IPS DF 6.9 (cell line): ENCODE measurements around the gene SLC4A1.

ENCODE experiments used
- DNase-seq: peaks from one replicate; pipeline ENCODE4 v3.0.0-alpha.2; 2013; ENCODE audit warnings: low read depth, low spot score
- H3K27ac ChIP-seq: one replicate; pipeline ENCODE4 v1.5.1; 2013; ENCODE audit warnings: low read length, control low read depth
- H3K27me3 ChIP-seq: 2 replicates; pipeline ENCODE4 v1.6.1; 2013; ENCODE audit warnings: mild to moderate bottlenecking, low read length; ENCODE audit not compliant: control insufficient read depth, insufficient read depth
- H3K36me3 ChIP-seq: 2 replicates; pipeline ENCODE4 v1.6.1; 2013; ENCODE audit warnings: low read length; ENCODE audit not compliant: control insufficient read depth, insufficient read depth
- H3K4me1 ChIP-seq: 2 replicates; pipeline ENCODE4 v1.6.1; 2013; ENCODE audit warnings: low read length; ENCODE audit not compliant: control insufficient read depth, insufficient read depth
- H3K4me3 ChIP-seq: 2 replicates; pipeline ENCODE4 v1.5.1; 2013; ENCODE audit warnings: mild to moderate bottlenecking, low read length
- H3K9me3 ChIP-seq: 2 replicates; pipeline ENCODE4 v1.6.1; 2013; ENCODE audit warnings: low read length, inconsistent platforms; ENCODE audit not compliant: control insufficient read depth, insufficient read depth
- WGBS: extraction: QIAGEN DNeasy Blood & Tissue Kit; methylation state at CpG from one replicate; pipeline ENCODE4 v1.1.7; 2013; ENCODE audit warnings: mixed read lengths, missing lambda C conversion rate; ENCODE audit not compliant: insufficient read length, insufficient coverage; 5-methylcytosine and 5-hydroxymethylcytosine counted together

Gene SLC4A1

DNA sequence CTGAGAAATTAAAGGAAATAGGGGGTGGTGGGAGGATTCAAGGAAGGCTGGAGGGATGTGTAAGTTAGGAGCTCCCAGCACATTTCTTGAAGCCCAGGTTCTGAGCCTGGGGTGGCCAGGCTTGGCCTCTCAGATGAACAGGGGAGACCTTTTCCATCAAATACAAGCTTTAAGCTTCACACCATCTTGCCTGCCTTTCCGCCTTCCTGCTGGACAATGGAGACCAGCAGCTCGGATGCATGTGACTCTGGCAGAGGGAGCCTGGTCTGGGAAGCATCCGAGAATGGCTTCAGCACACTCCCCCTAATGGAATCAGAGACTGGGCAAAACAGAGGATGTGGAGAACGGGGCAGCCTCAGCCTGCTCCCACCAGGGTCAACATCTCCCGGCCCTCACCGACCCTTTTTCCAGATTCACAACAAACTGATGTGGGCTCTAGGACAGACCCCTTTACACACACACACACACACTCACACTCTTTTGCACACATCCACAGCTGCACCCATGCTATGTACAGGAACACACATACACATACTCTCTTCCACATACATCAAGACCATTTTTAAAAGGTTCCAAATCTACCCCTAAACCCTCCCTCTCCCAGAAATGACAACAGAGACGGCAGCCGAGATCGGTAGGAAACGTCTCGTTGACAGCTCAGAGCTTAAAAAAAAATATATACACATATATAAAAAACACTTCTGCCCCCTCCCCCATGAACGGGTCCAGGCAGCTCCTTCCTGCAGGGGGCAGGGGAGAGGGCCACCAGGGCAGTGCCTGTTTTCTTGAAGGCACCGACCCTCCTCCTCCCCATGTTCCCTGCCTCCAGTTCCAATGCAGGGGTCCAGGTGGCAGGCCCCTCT, 61.7 kb downstream of the SLC4A1 start:
- DNase-seq: no peak
- Histone ChIP-seq H3K9me3 (no peaks in the 10 kb centered on the region), H3K36me3 (peaks cover 26% of the 10 kb centered on the region), H3K27ac (no peak overlapping the region), H3K4me1 (peaks cover 3% of the 10 kb centered on the region), H3K27me3 (no peaks in the 10 kb centered on the region), H3K4me3 (no peak overlapping the region)
- WGBS: no CpG with 5 or more reads among the region's 13 CpGs

DNA sequence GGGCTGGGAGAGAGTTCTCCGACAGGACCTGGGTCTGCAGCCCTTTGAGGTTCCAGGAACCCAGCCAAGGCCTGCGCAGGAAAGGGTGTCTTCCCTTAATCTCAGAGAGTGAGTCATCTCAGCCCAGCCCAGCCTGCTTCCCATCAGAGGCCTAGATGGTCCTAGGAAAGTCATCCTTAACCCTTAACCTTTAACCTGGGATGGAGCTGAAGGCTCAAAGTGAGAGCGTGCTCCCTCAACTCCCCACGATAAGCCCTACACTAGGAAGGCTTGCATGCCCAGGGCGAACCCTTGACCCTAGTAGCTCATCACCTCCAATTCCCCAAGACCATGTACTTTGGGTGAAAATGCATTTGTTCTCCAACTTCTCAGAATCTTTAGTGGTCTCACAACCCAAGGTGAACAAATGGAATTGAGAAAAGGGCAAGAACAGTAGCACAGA, 63.5 kb downstream of the SLC4A1 start:
- peaks cover 3% of the 10 kb centered on the region; the same call in 1 of the 2 replicates for H3K4me1 ChIP-seq
- no peaks in the 10 kb centered on the region for H3K9me3 ChIP-seq
- DNase-seq: no peak
- no peak overlapping the region for H3K4me3 ChIP-seq
- H3K36me3 ChIP-seq: peaks cover 17% of the 10 kb centered on the region
- no peaks in the 10 kb centered on the region for H3K27me3 ChIP-seq
- H3K27ac ChIP-seq: no peak overlapping the region
- no CpG with 5 or more reads among the region's 5 CpGs for WGBS

DNA sequence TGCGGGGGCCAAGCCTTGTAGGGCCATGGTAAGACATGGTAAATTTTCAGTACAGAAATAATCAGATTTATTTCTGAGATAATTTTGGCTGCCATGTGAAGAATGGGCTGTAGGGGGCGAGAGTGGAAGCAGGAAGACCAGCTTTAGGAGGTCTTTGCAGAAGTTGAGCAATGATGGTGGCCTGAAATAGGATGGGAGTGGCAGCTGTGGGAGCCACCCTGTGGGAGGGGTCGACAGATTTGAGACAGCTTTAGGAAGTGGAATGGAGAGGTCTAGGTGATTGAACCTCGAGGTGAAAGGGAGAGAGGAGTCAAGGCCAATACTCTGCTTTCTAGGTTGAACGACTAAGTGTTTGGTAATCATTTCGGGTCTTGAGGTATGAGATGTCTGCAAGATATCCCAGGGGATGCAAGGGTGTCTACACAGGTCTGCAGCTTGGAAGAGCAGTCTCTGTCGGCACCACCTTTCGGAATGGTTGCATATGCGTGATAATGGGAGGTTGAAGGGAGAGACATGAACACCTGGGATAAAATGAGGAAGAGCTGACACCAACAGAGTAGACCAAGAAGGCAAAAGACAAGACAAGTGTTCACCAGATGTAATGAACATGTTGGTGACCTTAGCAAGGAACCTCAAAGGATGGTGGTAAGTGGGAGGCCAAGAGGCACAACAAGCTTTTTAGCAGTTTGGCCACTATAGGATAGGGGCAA, 64.0 kb downstream of the SLC4A1 start:
- Histone ChIP-seq H3K4me1 (peaks cover 3% of the 10 kb centered on the region; the same call in 1 of the 2 replicates), H3K27me3 (no peaks in the 10 kb centered on the region), H3K27ac (no peak overlapping the region), H3K4me3 (no peak overlapping the region), H3K9me3 (no peaks in the 10 kb centered on the region), H3K36me3 (peaks cover 13% of the 10 kb centered on the region)
- DNase-seq: no peak
- WGBS: no CpG with 5 or more reads among the region's 9 CpGs

DNA sequence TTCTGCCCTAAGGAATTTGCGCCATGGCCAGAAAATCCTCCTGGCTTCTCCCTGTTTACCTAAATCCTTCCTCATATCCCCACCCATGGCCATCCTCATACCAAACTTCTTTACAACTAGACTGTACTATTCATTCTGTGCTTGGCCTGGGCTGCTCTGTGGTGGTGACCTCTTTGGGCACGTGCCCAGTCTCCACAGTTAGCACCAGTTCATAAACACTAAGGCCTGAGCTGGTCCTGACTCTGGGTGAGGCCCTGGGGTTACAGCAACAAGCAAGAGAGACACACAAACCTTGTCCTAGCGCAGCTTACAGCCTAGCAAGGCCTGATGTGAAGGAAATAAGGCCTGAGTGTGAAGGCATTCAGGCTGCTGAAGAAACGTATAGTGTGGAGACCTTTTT, 65.2 kb downstream of the SLC4A1 start:
- H3K27me3 ChIP-seq: no peaks in the 10 kb centered on the region
- WGBS: no CpG with 5 or more reads among the region's 4 CpGs
- H3K4me3 ChIP-seq: no peak overlapping the region
- peaks cover 7% of the 10 kb centered on the region; the same call in 1 of the 2 replicates for H3K36me3 ChIP-seq
- H3K9me3 ChIP-seq: no peaks in the 10 kb centered on the region
- no peak overlapping the region for H3K27ac ChIP-seq
- no peak for DNase-seq
- peaks cover 6% of the 10 kb centered on the region for H3K4me1 ChIP-seq

DNA sequence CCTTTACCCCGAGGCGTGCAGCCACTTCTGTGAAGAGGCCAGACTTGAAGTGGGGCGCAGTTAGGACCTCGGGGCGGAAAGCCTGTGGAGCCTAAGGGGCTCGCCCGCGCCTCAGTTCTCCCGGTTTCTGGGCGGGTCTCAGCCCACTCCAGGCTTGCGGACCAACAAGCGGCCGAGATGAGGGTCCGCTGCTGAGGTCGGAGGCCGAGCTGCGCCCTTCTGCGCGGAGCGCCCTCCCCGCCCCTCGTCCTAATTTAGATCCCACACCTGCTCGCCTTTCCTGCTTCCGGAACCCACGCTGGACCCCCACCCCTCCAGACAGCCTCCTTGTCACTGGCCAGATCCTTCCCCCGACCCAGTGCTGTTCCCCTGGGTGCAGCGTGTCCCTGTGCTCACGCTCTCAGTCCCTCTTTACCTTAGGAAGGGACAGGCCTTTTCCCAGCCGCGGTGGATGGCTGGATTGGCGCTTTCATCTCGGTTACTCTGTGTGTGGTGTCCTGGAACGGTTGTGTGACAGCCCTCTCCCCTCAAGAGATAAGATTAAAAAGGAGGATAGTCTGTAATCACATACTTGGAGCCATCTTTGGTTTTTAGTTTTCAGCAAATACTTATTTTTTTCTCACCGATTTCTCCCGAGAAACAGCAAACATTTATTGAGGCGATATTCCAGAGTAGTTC, 67.3 kb downstream of the SLC4A1 start:
- Histone ChIP-seq H3K36me3 (peaks cover 5% of the 10 kb centered on the region; the same call in 1 of the 2 replicates), H3K27ac (no peak overlapping the region), H3K4me1 (peaks cover 6% of the 10 kb centered on the region), H3K4me3 (peak overlapping the region; percentile 77; the same call in 1 of the 2 replicates), H3K9me3 (no peaks in the 10 kb centered on the region), H3K27me3 (no peaks in the 10 kb centered on the region)
- DNase-seq: no peak
- WGBS: no CpG with 5 or more reads among the region's 36 CpGs

DNA sequence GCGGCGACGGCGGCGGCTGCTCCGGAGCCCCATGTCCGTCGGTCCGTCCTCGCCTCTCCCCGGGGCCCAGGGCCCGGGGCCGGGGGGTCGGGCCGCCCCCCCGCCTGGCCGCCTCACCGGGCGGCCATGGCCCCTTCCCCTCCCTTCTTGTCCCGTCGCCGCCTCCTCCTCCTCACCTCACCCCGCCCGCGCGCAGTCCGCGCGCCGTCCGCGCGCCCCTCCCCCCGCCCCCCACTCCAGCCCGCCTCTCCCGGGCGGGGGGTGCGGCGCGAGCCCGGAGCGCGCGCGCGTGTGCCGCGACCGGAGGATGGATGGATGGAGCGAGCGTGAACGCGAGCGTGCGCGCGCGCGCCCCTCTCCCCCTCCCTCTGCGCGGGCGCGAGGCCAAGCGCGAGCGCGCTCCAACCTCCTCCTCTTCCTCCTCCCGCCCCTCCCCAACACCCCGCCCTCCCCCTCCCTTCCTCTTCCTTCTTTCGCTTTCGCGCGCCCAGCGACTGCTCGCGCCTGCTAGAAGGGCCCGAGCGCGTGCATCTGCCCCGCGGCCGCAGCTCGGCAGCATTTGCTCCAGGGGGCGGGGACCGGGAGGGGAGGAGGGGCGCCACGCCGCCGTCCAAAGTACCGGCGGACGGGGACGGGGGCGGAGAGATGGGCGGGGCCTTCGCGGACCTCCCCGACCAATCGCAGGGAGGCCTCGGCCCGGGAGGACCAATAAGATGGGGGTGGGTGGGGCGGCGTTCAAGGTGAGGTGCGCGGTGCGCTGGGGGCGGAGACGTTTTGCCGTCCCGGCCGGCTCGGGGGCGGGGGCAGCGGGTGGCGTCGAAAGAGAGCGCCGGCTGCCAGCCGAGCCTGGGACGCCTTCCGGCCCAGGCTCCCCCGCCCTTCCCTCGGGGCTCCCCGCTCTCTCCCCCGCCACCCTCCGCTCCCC, 68.1 kb downstream of the SLC4A1 start, which contains the start of gene ATXN7L3:
Gene ATXN7L3, minus strand, starts transcription at position 332 of the 925 bp plus-strand sequence. CDS start 1,814 bp downstream, outside the sequence.
- Histone ChIP-seq H3K4me1 (peaks cover 6% of the 10 kb centered on the region), H3K27me3 (no peaks in the 10 kb centered on the region), H3K9me3 (no peaks in the 10 kb centered on the region), H3K4me3 (peak within 1 kb of the TSS; percentile 85), H3K27ac (no peak within 1 kb of the TSS), H3K36me3 (peaks cover 10% of the 10 kb centered on the region)
- WGBS: no CpG with 5 or more reads among the region's 126 CpGs
- no peak for DNase-seq

DNA sequence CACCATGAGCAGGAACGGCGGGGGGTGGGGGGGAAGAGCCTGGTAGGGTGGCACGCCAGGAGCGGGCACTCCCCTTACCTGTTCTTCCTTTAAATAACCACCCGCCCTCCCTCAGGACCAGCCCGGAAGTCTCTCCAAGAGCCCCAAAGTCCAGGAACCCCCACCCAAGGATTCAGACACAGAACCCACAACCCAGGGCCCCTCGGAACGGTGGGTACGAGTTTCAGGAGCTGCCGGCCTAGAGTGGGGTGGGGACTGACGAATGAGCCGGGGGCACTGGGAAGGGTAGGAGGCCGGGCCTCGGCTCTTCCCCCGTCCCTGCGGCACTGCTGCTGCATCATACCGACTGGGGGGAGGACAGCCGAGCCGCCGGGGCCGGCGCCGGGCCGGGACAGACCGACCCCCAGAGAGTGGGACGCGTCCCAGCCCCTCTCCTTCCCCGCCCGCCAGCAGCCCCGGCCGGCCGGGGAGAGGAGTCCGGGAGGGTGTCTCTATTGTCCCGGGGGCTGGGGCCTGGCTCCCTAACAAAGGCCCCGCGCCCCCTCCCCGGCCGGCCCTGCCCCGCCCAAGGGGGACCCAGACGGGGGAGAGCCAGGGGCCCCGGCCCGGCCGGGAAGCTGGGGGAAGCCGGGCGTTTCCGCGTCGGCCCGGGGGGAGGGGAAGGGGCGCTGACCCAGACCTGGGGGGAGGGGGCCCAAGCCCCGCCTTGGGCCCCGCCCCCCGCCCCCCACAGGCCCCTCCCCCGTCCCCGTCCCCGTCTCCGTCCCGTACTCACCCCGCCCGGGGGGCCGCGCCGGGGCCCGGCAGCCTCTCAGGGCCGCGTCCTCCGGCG, 69.0 kb downstream of the SLC4A1 start:
- no CpG with 5 or more reads among the region's 68 CpGs for WGBS
- H3K9me3 ChIP-seq: no peaks in the 10 kb centered on the region
- peaks cover 5% of the 10 kb centered on the region for H3K4me1 ChIP-seq
- no peak for DNase-seq
- peaks cover 19% of the 10 kb centered on the region for H3K36me3 ChIP-seq
- no peak overlapping the region for H3K27ac ChIP-seq
- H3K27me3 ChIP-seq: no peaks in the 10 kb centered on the region
- peak overlapping the region; percentile 85 for H3K4me3 ChIP-seq
